Testis (tissue), 3 donors: ENCODE data around the gene UNG. TPM values are rescaled to one million over a fixed set of nuclear protein-coding genes. Genes with fewer than 3 reads are reported as not detected.
A peak's percentile ranks its signal among the peaks of the same experiment; 100 is the strongest.

Experiments
- DNase-seq: peaks from one replicate; pipeline ENCODE4 v3.0.0-alpha.2; 2019
- H3K27ac ChIP-seq, 2 donors: fragments of 200-600 bp; sonication (generic); one replicate each; pipeline ENCODE4 v1.5.1; 2019
- H3K27me3 ChIP-seq: fragments of 200-600 bp; sonication (generic); one replicate; pipeline ENCODE4 v1.5.1; 2019
- H3K36me3 ChIP-seq: fragments of 200-600 bp; sonication (generic); one replicate; pipeline ENCODE4 v1.5.1; 2017; ENCODE audit warnings: low read depth; ENCODE audit errors: missing control alignments
- H3K4me1 ChIP-seq: fragments of 200-600 bp; sonication (generic); one replicate; pipeline ENCODE4 v1.5.1; 2019
- H3K4me3 ChIP-seq, 2 donors: fragments of 200-600 bp; sonication (generic); one replicate each; pipeline ENCODE4 v1.5.1; 2017 to 2019
- H3K9me3 ChIP-seq: fragments of 200-600 bp; sonication (generic); one replicate; pipeline ENCODE4 v1.5.1; 2017
- POLR2A ChIP-seq: fragments of 450-650 bp; IDR thresholded peaks from one replicate; pipeline ENCODE4 v1.6.1; 2017; ENCODE audit warnings: antibody characterized with exemption, mild to moderate bottlenecking, moderate library complexity
- WGBS, 2 donors: methylation state at CpG; one replicate each; pipeline ENCODE4 v1.1.5; 2018; 5-methylcytosine and 5-hydroxymethylcytosine counted together
- intact Hi-C: fragments of 100-400 bp; cut with DNase I; formaldehyde crosslinking; loops from one replicate; pipeline ENCODE4 v1.15.1; 2023; ENCODE audit warnings: low total_unique reads
- polyA plus RNA-seq: library from polyadenylated mRNA; stranded (reverse); fragments of 350-450 nt; fragmentation: Illumina TruSeq; extraction: RNeasy Lipid Tissue Mini Kit (QIAGEN cat#74804); gene quantifications from one replicate; pipeline ENCODE4 v1.2.3, GENCODE V29; 2014; ENCODE audit warnings: low read depth, low replicate concordance; ENCODE audit not compliant: insufficient read depth
- total RNA-seq, 2 donors: library from RNA; depleted of rRNA; stranded (reverse); fragments of >200 nt; gene quantifications; one replicate each; pipeline ENCODE4 v1.2.3, GENCODE V29; 2016
- TF ChIP-seq, protein P1 (sequence below), 3 experiments: fragments of 450-650 bp in 2 of 3; fragments of 200-600 bp in 1 of 3; sonication (generic) in 1 of 3; IDR thresholded peaks; one replicate each; pipeline ENCODE4 v1.5.1; 2016 to 2019; ENCODE audit warnings: antibody characterized with exemption in 3 of 3, mild to moderate bottlenecking in 2 of 3, moderate library complexity in 1 of 3

Gene UNG
- total and polyA plus RNA-seq, 3 donors from 2014 or later, result 55.3 to 81.5 (median 80.2) TPM

DNA sequence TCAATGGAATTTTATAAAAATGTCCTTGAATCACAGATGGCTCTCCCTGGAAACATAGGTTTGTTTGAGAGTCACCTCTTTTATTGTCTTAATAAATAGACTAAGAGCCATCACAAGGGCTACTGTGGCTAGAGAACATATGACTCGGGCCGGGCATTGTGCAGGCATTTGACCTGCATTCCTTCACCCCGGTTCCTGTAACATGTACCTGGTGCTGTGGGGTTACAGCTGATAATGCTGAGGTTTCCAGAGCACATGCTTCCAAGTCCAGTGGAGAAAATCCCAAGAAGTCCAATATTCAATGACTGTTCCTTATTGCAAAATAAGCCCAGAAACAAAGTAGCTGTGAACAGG, 18.0 kb downstream of the UNG start:
- Histone ChIP-seq H3K27me3 (no peaks in the 10 kb centered on the region), H3K9me3 (no peaks in the 10 kb centered on the region), H3K4me3 (no peak overlapping the region), H3K27ac (peak overlapping the region; percentile 67 to 89), H3K36me3 (no peaks in the 10 kb centered on the region), H3K4me1 (peaks cover 78% of the 10 kb centered on the region)
- WGBS, 2 donors, result 37 to 40% methylated on average over 3 of the region's 3 CpGs
- no peak for TF ChIP-seq POLR2A
- TF ChIP-seq, protein P1, sequence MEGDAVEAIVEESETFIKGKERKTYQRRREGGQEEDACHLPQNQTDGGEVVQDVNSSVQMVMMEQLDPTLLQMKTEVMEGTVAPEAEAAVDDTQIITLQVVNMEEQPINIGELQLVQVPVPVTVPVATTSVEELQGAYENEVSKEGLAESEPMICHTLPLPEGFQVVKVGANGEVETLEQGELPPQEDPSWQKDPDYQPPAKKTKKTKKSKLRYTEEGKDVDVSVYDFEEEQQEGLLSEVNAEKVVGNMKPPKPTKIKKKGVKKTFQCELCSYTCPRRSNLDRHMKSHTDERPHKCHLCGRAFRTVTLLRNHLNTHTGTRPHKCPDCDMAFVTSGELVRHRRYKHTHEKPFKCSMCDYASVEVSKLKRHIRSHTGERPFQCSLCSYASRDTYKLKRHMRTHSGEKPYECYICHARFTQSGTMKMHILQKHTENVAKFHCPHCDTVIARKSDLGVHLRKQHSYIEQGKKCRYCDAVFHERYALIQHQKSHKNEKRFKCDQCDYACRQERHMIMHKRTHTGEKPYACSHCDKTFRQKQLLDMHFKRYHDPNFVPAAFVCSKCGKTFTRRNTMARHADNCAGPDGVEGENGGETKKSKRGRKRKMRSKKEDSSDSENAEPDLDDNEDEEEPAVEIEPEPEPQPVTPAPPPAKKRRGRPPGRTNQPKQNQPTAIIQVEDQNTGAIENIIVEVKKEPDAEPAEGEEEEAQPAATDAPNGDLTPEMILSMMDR (IDR thresholded peaks at IDR 0.05), result no peak
- no peak for DNase-seq
- intact Hi-C loops, result no loop called here

DNA sequence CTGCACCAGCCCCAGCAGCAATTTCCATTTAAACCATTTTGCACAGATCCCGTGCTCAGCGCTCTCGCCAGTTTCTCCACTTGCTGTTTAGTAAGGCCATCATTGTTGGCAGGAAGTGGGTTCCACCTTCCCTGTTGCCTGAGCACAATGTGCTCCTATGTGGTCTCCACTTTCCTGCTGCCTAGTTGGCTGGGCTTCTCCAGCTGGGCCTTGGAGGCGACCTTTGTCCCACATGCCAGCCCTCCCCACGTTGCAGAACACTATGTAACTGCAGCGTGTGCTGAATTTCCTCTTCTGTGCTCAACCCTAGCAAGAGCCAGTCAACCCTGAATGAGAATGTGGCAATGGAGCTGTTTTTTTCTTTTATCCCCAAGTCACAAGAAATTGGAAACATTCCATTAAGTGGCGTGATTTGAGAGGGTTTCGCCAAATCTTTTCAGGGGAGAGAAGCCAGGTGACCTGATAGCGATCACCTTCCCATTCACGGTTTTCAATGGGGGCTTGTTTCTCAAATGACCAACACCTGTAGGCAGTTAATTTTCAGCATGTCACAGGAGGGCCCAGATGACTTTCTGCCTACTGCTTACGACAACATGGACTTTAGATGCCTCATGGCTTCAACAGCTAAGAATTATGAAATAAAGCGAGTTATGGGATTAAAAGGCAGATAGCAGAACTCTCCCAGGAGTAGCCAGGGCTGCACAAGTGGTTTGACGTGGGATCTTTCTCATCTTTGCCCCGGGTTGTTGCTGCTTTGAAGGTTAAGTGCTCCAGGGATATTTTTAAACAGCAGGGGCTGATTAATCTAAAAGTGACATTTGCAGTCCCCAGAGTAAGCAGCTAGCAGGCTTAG, 18.6 kb downstream of the UNG start, which contains the start of gene ACACB:
Gene ACACB, plus strand, starts transcription at position 830 of the 853 bp plus-strand sequence. CDS start 22,819 bp downstream, outside the sequence.
- intact Hi-C loops, result no loop called here
- no peaks in the 10 kb centered on the region for H3K9me3 ChIP-seq
- H3K36me3 ChIP-seq, result no peaks in the 10 kb centered on the region
- peak within 1 kb of the TSS; percentile 67 to 89 for H3K27ac ChIP-seq
- no peak within 1 kb of the TSS for H3K4me3 ChIP-seq
- no peaks in the 10 kb centered on the region for H3K27me3 ChIP-seq
- peaks cover 74% of the 10 kb centered on the region for H3K4me1 ChIP-seq
- no peak for TF ChIP-seq POLR2A
- TF ChIP-seq, protein P1 (IDR thresholded peaks at IDR 0.05), result no peak
- peak; percentile 86 for DNase-seq
- 29% methylated on average over 14 of the region's 14 CpGs for WGBS, 2 donors

DNA sequence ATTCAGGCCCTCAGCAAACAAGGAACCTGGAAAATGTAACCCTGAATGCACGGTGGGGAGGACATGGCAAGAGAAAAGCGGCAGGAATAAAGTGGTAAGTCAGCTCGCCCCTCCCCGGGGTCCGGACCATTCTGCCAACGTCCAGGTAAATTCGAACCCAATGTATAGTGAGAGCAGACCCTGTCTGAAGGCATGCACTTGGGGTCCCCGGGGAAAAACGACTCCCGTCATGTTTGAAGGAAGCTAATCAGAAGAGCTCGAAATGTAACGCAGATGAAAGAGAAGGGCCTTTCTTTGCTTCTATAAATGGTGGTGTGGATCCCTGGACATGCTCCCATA, 19.2 kb downstream of the UNG start:
- no peak for DNase-seq
- Histone ChIP-seq H3K4me1 (peaks cover 71% of the 10 kb centered on the region), H3K27me3 (no peaks in the 10 kb centered on the region), H3K4me3 (no peak overlapping the region), H3K36me3 (no peaks in the 10 kb centered on the region), H3K27ac (peak overlapping the region; percentile 67 to 89), H3K9me3 (no peaks in the 10 kb centered on the region)
- whole genome bisulfite sequencing, 2 donors, result 55 to 60% methylated on average over 12 of the region's 12 CpGs
- intact Hi-C loops, result no loop called here
- TF ChIP-seq, protein P1 (IDR thresholded peaks at IDR 0.05), result no peak

DNA sequence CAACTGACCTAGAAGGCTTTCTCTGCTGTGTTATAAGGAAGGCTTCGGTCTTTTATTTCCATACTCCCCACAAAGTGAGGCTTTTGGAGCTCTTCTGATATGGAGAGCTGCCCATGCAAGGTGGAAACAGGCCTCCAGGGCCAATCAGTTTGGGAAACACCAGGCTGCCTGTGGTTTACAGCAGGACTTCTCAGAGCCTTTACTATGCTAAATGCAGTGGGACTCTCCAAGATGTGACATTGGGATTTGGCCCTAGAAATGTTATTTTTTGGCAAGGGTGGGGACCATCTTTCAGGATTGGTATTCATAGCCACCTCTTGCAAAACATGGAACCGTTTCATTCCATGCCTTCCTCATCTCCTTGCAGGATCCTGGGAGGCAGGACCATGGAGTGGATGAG, 22.7 kb downstream of the UNG start:
- Histone ChIP-seq H3K4me3 (no peak overlapping the region), H3K9me3 (no peaks in the 10 kb centered on the region), H3K4me1 (peaks cover 47% of the 10 kb centered on the region), H3K36me3 (no peaks in the 10 kb centered on the region), H3K27ac (peak overlapping the region in 1 of 2 donors; percentile 57), H3K27me3 (no peaks in the 10 kb centered on the region)
- no peak for DNase-seq
- 62 to 65% methylated on average over 1 to 2 of the region's 2 CpGs for WGBS, 2 donors
- TF ChIP-seq POLR2A, result no peak
- TF ChIP-seq, protein P1 (IDR thresholded peaks at IDR 0.05), result no peak
- intact Hi-C loops, result no loop called here

DNA sequence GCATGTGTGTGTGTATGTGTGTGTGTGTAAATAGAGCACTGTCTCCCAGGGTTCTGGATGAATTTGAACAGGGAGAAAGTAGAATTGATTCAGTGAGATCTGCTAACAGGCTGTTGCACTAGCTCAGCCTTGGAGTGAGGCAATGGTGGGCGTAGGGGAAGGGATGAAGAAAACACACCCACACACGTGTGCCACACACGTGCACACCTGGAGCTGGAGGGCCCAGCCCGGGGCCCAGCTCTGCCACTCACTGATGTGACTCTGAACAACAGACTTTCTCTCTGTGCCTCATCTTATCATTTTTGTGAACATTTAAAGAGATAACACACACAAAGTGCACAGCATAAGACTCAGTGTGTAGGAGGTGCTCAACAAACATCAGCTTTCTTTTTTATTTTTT, 23.2 kb downstream of the UNG start:
- H3K27me3 ChIP-seq, result no peaks in the 10 kb centered on the region
- no peak overlapping the region for H3K27ac ChIP-seq
- H3K4me3 ChIP-seq, result no peak overlapping the region
- H3K4me1 ChIP-seq, result peaks cover 43% of the 10 kb centered on the region
- no peaks in the 10 kb centered on the region for H3K9me3 ChIP-seq
- intact Hi-C loops, result no loop called here
- DNase-seq, result no peak
- H3K36me3 ChIP-seq, result no peaks in the 10 kb centered on the region
- no peak for TF ChIP-seq POLR2A
- TF ChIP-seq, protein P1 (IDR thresholded peaks at IDR 0.05), result no peak
- whole genome bisulfite sequencing, 2 donors, result 52 to 65% methylated on average over 4 of the region's 4 CpGs
